MM.1S (cell line): ENCODE measurements around the gene TFPI.

Source experiments
- DNase-seq: peaks from one replicate; pipeline ENCODE4 v3.0.0-alpha.2; 2015
- H2AFZ ChIP-seq: fragments of 300-600 bp; sonication (generic); 2 replicates; pipeline ENCODE4 v1.6.0; 2016; ENCODE audit warnings: antibody characterized with exemption, low read length
- H3F3A ChIP-seq: fragments of 300-600 bp; sonication (generic); 2 replicates; pipeline ENCODE4 v1.6.1; 2016; ENCODE audit warnings: mild to moderate bottlenecking, antibody characterized with exemption, low read length, moderate library complexity, mixed read lengths; ENCODE audit not compliant: insufficient read depth
- H3K27ac ChIP-seq: fragments of 300-600 bp; sonication (generic); 2 replicates; pipeline ENCODE4 v1.5.1; 2016; ENCODE audit warnings: mild to moderate bottlenecking, low read length
- H3K27me3 ChIP-seq: fragments of 300-600 bp; sonication (generic); replicated peaks from 2 replicates; pipeline ENCODE4 v1.6.0; 2016; ENCODE audit warnings: low read length; ENCODE audit not compliant: insufficient read depth
- H3K36me3 ChIP-seq: fragments of 300-600 bp; sonication (generic); replicated peaks from 2 replicates; pipeline ENCODE4 v1.6.1; 2016; ENCODE audit warnings: mild to moderate bottlenecking, low read length, mixed read lengths; ENCODE audit not compliant: insufficient read depth
- H3K4me1 ChIP-seq: fragments of 300-600 bp; sonication (generic); 2 replicates; pipeline ENCODE4 v1.6.1; 2016; ENCODE audit warnings: low read length, mixed read lengths
- H3K4me2 ChIP-seq: fragments of 300-600 bp; sonication (generic); 2 replicates; pipeline ENCODE4 v1.6.0; 2016; ENCODE audit warnings: low read depth, low read length
- H3K4me3 ChIP-seq: fragments of 300-600 bp; sonication (generic); 2 replicates; pipeline ENCODE4 v1.5.1; 2016; ENCODE audit warnings: low read length, mixed read lengths
- H3K79me2 ChIP-seq: fragments of 300-600 bp; sonication (generic); 2 replicates; pipeline ENCODE4 v1.6.1; 2016; ENCODE audit warnings: mixed run types, low read length, mixed read lengths
- H3K9ac ChIP-seq: fragments of 300-600 bp; sonication (generic); 2 replicates; pipeline ENCODE4 v1.6.1; 2016; ENCODE audit warnings: low read length, mixed read lengths
- H3K9me2 ChIP-seq: fragments of 300-600 bp; sonication (generic); replicated peaks from 2 replicates; pipeline ENCODE4 v1.6.1; 2016; ENCODE audit warnings: mild to moderate bottlenecking, low read length, mixed read lengths; ENCODE audit not compliant: insufficient read depth
- H3K9me3 ChIP-seq: fragments of 300-600 bp; sonication (generic); replicated peaks from 2 replicates; pipeline ENCODE4 v1.6.1; 2016; ENCODE audit warnings: mild to moderate bottlenecking, low read length, mixed read lengths; ENCODE audit not compliant: insufficient read depth
- H4K20me1 ChIP-seq: fragments of 300-600 bp; sonication (generic); 2 replicates; pipeline ENCODE4 v1.6.1; 2016; ENCODE audit warnings: mild to moderate bottlenecking, low read length, moderate library complexity, mixed read lengths; ENCODE audit not compliant: insufficient read depth
- EZH2 ChIP-seq: fragments of 300-600 bp; sonication (generic); optimal IDR thresholded peaks from 2 replicates; pipeline ENCODE3; 2017; ENCODE audit warnings: low read depth, mild to moderate bottlenecking, antibody characterized with exemption, low read length, mixed read lengths
- EZH2phosphoT487 ChIP-seq: fragments of 300-600 bp; sonication (generic); IDR thresholded peaks from 2 replicates; pipeline ENCODE4 v1.6.1; 2018; ENCODE audit warnings: antibody characterized with exemption, low read length
- TF ChIP-seq, protein P1 (sequence below): fragments of 300-600 bp; sonication (generic); IDR thresholded peaks from 2 replicates; pipeline ENCODE4 v1.5.1; 2016; ENCODE audit warnings: antibody characterized with exemption, low read length, mixed read lengths

Gene TFPI

DNA sequence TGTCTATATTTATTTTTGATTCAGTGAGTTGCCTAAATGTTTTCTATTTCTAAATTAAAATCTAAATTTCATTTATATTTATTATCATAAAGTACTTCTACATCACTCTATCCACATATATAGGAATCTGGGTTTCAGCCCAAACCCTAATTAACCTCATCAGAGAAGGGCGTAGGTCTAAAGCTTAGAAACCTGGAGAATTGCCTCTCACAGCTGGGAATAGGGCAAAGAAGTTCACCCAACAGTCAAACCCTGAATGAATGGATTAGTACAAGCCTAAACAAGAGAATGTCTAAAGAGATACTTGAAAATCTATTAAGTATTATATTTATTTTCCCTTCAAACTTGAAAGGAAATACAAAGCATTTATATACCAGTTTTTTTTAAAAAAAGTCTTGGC lies 26.2 kb downstream of the TFPI start:
- H3K4me1 ChIP-seq, result no peaks in the 10 kb centered on the region
- H3K27ac ChIP-seq, result no peak overlapping the region
- no peak overlapping the region for H2AFZ ChIP-seq
- no peak overlapping the region for H3K4me3 ChIP-seq
- H3K27me3 ChIP-seq, result no peaks in the 10 kb centered on the region
- no peaks in the 10 kb centered on the region for H3K9me3 ChIP-seq
- H3K79me2 ChIP-seq, result no peaks in the 10 kb centered on the region
- H3K9ac ChIP-seq, result no peak overlapping the region
- no peaks in the 10 kb centered on the region for H3F3A ChIP-seq
- TF ChIP-seq, protein P1, sequence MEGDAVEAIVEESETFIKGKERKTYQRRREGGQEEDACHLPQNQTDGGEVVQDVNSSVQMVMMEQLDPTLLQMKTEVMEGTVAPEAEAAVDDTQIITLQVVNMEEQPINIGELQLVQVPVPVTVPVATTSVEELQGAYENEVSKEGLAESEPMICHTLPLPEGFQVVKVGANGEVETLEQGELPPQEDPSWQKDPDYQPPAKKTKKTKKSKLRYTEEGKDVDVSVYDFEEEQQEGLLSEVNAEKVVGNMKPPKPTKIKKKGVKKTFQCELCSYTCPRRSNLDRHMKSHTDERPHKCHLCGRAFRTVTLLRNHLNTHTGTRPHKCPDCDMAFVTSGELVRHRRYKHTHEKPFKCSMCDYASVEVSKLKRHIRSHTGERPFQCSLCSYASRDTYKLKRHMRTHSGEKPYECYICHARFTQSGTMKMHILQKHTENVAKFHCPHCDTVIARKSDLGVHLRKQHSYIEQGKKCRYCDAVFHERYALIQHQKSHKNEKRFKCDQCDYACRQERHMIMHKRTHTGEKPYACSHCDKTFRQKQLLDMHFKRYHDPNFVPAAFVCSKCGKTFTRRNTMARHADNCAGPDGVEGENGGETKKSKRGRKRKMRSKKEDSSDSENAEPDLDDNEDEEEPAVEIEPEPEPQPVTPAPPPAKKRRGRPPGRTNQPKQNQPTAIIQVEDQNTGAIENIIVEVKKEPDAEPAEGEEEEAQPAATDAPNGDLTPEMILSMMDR, result no peak
- TF ChIP-seq EZH2, result no peak
- no peak for TF ChIP-seq EZH2phosphoT487
- no peak overlapping the region for H3K4me2 ChIP-seq
- H3K36me3 ChIP-seq, result no peaks in the 10 kb centered on the region
- DNase-seq, result no peak
- no peaks in the 10 kb centered on the region for H4K20me1 ChIP-seq
- no peaks in the 10 kb centered on the region for H3K9me2 ChIP-seq

DNA sequence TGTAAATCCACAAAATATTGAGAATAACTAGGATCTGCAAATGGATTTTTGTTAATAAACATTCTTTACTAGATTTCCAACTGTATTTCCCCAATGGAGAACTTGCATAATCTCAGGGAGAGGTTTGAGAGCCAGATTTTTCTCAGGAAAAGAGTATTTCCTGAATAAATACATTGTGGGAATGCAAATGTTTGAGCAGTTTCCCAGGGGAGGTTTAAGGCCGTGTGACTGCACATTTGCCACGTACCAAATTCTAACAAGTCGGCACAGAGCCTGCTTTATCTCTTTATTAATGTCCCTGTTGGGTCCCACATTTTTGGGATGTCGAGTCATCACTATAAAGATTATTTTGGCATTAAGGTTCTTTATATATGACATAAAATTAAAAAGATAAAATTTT lies 27.0 kb downstream of the TFPI start:
- H3K4me3 ChIP-seq, result no peak overlapping the region
- no peak overlapping the region for H3K27ac ChIP-seq
- no peak overlapping the region for H3K9ac ChIP-seq
- H2AFZ ChIP-seq, result no peak overlapping the region
- TF ChIP-seq EZH2 (no peak), EZH2phosphoT487 (no peak)
- TF ChIP-seq, protein P1, result no peak
- H3K36me3 ChIP-seq, result no peaks in the 10 kb centered on the region
- H3K27me3 ChIP-seq, result no peaks in the 10 kb centered on the region
- no peaks in the 10 kb centered on the region for H3K9me3 ChIP-seq
- no peak overlapping the region for H3K4me2 ChIP-seq
- H3K9me2 ChIP-seq, result no peaks in the 10 kb centered on the region
- H3K4me1 ChIP-seq, result no peaks in the 10 kb centered on the region
- no peaks in the 10 kb centered on the region for H3F3A ChIP-seq
- no peaks in the 10 kb centered on the region for H4K20me1 ChIP-seq
- no peak for DNase-seq
- no peaks in the 10 kb centered on the region for H3K79me2 ChIP-seq

DNA sequence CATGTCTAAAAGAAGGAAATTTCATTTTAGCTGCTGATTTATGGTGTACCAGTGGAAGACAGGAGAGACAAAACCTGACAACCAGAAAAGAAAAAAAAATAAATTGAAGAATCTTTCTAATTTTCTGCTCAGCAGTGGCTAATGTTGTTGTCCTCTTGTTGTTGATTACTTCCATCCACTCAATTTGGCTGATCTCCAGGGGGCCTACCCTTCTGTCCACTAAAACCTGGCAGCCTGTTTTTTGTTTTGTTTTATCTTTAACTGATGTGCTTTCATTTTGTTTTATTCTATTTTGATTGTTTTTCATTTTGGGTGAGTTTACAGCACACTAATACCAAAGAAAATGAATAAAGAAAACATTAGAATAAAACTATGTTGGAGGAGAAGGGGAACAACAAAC lies 27.4 kb downstream of the TFPI start:
- no peaks in the 10 kb centered on the region for H3K4me1 ChIP-seq

More for the DNA sequence above, 27.4 kb downstream of the TFPI start:
- no peak overlapping the region for H3K4me2 ChIP-seq
- no peak overlapping the region for H3K27ac ChIP-seq
- no peaks in the 10 kb centered on the region for H3K79me2 ChIP-seq
- TF ChIP-seq EZH2, result no peak
- TF ChIP-seq, protein P1, result no peak
- no peak for TF ChIP-seq EZH2phosphoT487
- no peaks in the 10 kb centered on the region for H3K27me3 ChIP-seq
- no peaks in the 10 kb centered on the region for H3K9me3 ChIP-seq
- no peak for DNase-seq
- H3K9ac ChIP-seq, result no peak overlapping the region
- no peak overlapping the region for H2AFZ ChIP-seq
- H3K9me2 ChIP-seq, result no peaks in the 10 kb centered on the region
- H4K20me1 ChIP-seq, result no peaks in the 10 kb centered on the region
- H3F3A ChIP-seq, result no peaks in the 10 kb centered on the region
- no peaks in the 10 kb centered on the region for H3K36me3 ChIP-seq
- no peak overlapping the region for H3K4me3 ChIP-seq
